ENCODE measurements around the gene LDLRAD1.

Gene LDLRAD1, protein sequence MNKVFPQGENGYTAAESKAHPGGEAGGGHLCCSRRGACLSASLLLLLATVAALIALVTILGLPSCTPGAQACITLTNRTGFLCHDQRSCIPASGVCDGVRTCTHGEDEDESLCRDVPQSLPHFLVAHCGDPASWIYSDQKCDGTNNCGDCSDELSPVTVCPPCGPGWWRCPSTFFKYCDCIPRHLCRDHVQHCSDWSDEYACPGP

DNA sequence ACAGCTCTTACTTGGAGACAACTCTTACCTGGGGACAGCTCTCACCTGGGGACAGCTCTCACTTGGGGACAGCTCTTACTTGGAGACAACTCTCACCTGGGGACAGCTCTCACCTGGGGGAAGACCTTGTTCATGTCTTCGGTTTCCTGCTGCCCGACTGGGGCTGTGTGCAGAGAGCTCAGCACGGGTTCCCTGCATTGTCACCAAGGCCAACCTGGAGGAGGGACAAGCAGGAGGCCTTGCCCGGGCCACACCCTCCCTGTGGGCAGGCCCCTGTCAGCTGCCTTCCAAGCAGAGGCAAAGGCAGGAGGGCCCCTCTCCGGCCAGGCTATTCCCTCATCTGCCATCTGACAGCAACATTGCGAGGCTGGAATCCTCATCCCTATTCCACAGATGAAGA is at the start of gene LDLRAD1:
LDLRAD1 (minus strand) TSS at position 208 of the 400 bp plus-strand sequence; CDS start at position 134, 74 bp downstream.
- no peak for TF ChIP-seq TAF1 (IDR thresholded peaks at IDR 0.05; ENCODE audit: low read depth)
- TF ChIP-seq, protein P1, sequence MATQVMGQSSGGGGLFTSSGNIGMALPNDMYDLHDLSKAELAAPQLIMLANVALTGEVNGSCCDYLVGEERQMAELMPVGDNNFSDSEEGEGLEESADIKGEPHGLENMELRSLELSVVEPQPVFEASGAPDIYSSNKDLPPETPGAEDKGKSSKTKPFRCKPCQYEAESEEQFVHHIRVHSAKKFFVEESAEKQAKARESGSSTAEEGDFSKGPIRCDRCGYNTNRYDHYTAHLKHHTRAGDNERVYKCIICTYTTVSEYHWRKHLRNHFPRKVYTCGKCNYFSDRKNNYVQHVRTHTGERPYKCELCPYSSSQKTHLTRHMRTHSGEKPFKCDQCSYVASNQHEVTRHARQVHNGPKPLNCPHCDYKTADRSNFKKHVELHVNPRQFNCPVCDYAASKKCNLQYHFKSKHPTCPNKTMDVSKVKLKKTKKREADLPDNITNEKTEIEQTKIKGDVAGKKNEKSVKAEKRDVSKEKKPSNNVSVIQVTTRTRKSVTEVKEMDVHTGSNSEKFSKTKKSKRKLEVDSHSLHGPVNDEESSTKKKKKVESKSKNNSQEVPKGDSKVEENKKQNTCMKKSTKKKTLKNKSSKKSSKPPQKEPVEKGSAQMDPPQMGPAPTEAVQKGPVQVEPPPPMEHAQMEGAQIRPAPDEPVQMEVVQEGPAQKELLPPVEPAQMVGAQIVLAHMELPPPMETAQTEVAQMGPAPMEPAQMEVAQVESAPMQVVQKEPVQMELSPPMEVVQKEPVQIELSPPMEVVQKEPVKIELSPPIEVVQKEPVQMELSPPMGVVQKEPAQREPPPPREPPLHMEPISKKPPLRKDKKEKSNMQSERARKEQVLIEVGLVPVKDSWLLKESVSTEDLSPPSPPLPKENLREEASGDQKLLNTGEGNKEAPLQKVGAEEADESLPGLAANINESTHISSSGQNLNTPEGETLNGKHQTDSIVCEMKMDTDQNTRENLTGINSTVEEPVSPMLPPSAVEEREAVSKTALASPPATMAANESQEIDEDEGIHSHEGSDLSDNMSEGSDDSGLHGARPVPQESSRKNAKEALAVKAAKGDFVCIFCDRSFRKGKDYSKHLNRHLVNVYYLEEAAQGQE (IDR thresholded peaks at IDR 0.05; ENCODE audit: low read depth), result no peak
- no peak for TF ChIP-seq NFIC (IDR thresholded peaks at IDR 0.05)
- TF ChIP-seq, protein P2, sequence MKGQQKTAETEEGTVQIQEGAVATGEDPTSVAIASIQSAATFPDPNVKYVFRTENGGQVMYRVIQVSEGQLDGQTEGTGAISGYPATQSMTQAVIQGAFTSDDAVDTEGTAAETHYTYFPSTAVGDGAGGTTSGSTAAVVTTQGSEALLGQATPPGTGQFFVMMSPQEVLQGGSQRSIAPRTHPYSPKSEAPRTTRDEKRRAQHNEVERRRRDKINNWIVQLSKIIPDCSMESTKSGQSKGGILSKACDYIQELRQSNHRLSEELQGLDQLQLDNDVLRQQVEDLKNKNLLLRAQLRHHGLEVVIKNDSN (IDR thresholded peaks at IDR 0.05), result no peak
- TF ChIP-seq TCF12 (IDR thresholded peaks at IDR 0.05; ENCODE audit: low read depth), result no peak
- no peak for TF ChIP-seq TEAD4 (IDR thresholded peaks at IDR 0.05)
- no peak for TF ChIP-seq RAD21 (IDR thresholded peaks at IDR 0.05; ENCODE audit: low read depth)
- no peak for TF ChIP-seq EP300 (IDR thresholded peaks at IDR 0.05; ENCODE audit: borderline replicate concordance)

DNA sequence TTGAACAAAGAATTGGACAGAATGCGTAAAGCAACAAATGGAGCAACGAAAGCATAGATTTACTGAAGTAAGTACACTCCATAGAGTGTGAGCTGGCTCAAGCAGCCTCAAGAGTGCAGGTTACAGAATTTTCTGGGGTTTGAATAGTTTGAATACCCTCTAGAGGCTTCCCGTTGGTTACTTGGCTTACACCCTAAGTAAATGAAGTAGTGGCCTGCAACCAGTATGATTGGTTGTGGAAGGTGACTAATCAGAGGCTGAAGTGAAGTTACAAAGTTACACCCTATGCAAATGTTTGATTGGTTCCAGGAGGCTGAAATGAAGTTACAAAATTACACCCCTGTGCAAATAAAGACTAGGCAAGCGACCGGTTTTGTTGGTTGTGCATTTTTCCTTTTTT is 46.3 kb upstream of the LDLRAD1 start:
- no peak for TF ChIP-seq RAD21 (IDR thresholded peaks at IDR 0.05; ENCODE audit: low read depth)
- TF ChIP-seq TEAD4 (IDR thresholded peaks at IDR 0.05), result no peak
- TF ChIP-seq, protein P3, sequence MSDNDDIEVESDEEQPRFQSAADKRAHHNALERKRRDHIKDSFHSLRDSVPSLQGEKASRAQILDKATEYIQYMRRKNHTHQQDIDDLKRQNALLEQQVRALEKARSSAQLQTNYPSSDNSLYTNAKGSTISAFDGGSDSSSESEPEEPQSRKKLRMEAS (IDR thresholded peaks at IDR 0.05), result no peak
- TF ChIP-seq YY1 (IDR thresholded peaks at IDR 0.05; ENCODE audit: low read depth), result no peak

DNA sequence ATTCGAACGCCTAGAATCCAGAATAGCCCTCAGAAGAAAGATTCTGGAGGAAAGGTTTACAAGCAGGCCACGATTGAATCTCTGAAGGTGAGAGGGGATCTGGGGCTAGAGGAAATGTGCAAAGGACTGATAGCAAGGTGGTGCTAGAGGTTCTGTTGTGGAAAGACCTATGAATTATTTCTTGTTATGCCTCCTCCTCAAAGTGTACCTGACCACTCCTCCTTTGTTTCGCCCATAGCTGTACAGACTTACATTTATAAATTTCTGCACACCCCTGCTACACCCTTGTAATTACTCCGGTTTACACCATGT is 36.4 kb upstream of the LDLRAD1 start:
- TF ChIP-seq, protein P1 (IDR thresholded peaks at IDR 0.05; ENCODE audit: low read depth), result no peak
- TF ChIP-seq NFIC (IDR thresholded peaks at IDR 0.05), result no peak

DNA sequence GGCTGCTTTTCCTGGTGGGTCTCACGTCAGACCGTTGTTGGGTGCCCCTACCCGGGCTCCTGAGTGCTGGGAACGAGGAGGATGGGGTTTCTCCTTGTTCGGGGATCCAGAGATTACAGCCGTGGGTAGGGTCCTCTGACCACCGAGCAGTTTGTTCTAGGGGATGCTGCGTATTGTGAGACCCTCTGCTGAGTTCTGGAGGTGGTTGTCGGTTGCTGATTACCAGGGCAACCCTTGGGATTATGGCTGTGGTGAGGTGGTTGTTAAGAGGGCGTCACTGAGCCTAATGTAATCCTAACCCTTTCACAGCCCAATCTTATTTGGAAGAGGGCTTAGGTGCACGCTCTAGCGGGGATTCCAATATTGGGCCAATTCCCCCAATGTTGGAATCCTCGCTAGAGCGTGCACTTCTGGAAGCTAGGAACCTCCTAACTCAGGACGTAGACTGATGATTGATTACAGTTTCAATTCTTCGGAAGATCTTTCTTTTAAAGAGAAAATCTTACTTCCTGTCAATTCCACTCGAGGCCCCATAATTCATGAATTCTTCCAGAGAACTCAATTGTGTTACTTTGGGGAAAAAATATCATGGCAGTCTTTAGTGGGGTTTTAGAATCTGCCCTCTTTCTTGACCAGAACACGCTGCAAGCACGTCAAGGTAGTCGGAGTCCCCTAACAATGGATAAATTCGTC is 35.9 kb upstream of the LDLRAD1 start:
- no peak for TF ChIP-seq YY1 (IDR thresholded peaks at IDR 0.05; ENCODE audit: low read depth)
- no peak for TF ChIP-seq TEAD4 (IDR thresholded peaks at IDR 0.05)
- TF ChIP-seq FOXM1 (IDR thresholded peaks at IDR 0.05; ENCODE audit: borderline replicate concordance, low read depth), result no peak
- TF ChIP-seq NFIC (IDR thresholded peaks at IDR 0.05), result no peak
- no peak for TF ChIP-seq EP300 (IDR thresholded peaks at IDR 0.05; ENCODE audit: borderline replicate concordance)
- no peak for TF ChIP-seq ZBTB7A (IDR thresholded peaks at IDR 0.05; ENCODE audit: low read depth)
- TF ChIP-seq, protein P1 (IDR thresholded peaks at IDR 0.05; ENCODE audit: low read depth), result no peak
- TF ChIP-seq, protein P3 (IDR thresholded peaks at IDR 0.05), result no peak
- no peak for TF ChIP-seq EGR1 (IDR thresholded peaks at IDR 0.05)
- TF ChIP-seq TAF1 (IDR thresholded peaks at IDR 0.05; ENCODE audit: low read depth), result no peak
- TF ChIP-seq, protein P2 (IDR thresholded peaks at IDR 0.05), result no peak

DNA sequence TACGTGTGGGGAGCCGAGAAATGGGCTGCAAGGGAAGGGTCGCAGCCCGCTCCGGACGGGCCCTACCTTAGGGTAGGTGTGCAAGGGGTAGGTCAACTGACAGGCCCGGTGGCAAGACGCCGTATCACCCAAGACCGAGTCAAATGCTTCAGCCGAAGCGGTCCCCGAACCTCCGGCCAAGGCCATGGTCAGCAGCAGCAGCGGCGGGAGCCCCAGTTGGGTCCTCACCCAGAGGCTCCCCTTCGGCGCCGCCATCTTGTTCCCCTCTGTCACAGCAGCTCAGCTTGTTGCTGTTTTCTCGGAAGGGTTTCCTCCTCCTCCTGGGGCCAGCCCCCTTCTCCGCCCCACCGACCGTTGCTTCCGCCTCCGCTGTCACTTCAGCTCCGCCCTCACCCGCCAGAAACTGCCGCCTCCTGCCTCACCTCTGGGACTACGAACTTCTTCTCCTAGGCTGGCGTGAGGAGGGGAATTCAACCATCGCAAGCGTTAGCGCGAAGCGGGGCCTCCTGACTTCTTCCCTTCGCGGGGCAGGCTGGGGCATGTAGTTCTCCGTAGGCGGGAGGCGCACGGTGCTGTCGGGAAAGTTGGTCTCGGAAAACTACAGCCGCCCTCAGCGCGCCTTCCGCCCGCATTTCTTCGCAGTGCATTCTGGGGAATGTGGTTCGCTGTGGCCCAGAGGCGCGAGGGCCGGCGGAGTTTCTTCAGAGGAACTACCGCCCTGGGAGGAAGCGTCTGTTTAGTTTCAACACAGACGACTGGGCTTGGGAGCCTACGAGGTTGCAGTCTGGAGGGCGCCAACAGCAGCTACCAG is 35.2 kb upstream of the LDLRAD1 start, which contains the start of the genes TCEANC2 and TMEM59:
TCEANC2 (plus strand) TSS at position 675 of the 811 bp plus-strand sequence. CDS start 815 bp downstream, outside the sequence.
TMEM59 (minus strand) TSS at position 271 of the 811 bp plus-strand sequence; CDS start at position 255, 16 bp downstream.
- TF ChIP-seq ZBTB7A (IDR thresholded peaks at IDR 0.05; ENCODE audit: low read depth) (no peak; the same call in 1 of the 2 replicates), TEAD4 (IDR thresholded peaks at IDR 0.05) (peak; percentile 69), FOXM1 (IDR thresholded peaks at IDR 0.05; ENCODE audit: borderline replicate concordance, low read depth) (peak; percentile 41; the same call in 1 of the 2 replicates), EGR1 (IDR thresholded peaks at IDR 0.05) (no peak), YY1 (IDR thresholded peaks at IDR 0.05; ENCODE audit: low read depth) (peak; percentile 90), TCF12 (IDR thresholded peaks at IDR 0.05; ENCODE audit: low read depth) (no peak; the same call in 1 of the 2 replicates), TAF1 (IDR thresholded peaks at IDR 0.05; ENCODE audit: low read depth) (peak; percentile 33; the same call in 1 of the 2 replicates), RAD21 (IDR thresholded peaks at IDR 0.05; ENCODE audit: low read depth) (no peak), NFIC (IDR thresholded peaks at IDR 0.05) (no peak), CREB1 (IDR thresholded peaks at IDR 0.05; ENCODE audit: low read depth) (peak; percentile 75), EP300 (IDR thresholded peaks at IDR 0.05; ENCODE audit: borderline replicate concordance) (no peak; the same call in 1 of the 2 replicates), CEBPB (IDR thresholded peaks at IDR 0.05) (no peak)
- TF ChIP-seq, protein P2 (IDR thresholded peaks at IDR 0.05), result peak; percentile 85
- TF ChIP-seq, protein P3 (IDR thresholded peaks at IDR 0.05), result peak; percentile 76
- TF ChIP-seq, protein P1 (IDR thresholded peaks at IDR 0.05; ENCODE audit: low read depth), result no peak

Data from Ishikawa (cell line).